ENCODE measurements around the gene TCF7L2.

Gene TCF7L2

DNA sequence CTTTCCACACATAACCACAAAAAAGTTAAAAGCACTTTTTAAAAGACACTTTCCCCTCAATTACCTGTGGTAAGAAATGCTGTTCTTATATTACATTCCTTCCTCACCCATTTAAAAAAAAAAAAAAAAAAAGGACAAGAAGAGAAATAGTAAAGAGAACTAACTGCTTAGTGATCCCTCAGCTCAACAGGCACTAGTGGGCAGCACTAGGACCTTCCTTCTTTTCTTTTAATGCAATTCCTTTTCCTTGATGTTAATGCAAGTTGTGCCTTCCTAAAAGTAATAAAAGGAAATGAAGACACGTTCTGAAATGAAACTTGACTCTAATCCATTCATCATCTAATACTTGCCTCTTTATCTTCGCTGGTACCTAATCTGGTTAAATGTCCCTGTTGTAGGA, 189.7 kb downstream of the TCF7L2 start:
- no peaks in the 10 kb centered on the region for H3K27me3 ChIP-seq (ENCODE audit: insufficient read depth, low read length)
- H4K91ac ChIP-seq (ENCODE audit: low read depth, low read length): no peak overlapping the region
- H3K9me3 ChIP-seq (ENCODE audit: insufficient read depth, low read depth, low read length): no peaks in the 10 kb centered on the region
- peaks cover 15 to 20% of the 10 kb centered on the region in 2 experiments for H3K36me3 ChIP-seq (ENCODE audit: control insufficient read depth in 1 of 2, insufficient read depth in 2 of 2, low read length in 2 of 2)
- H3K27ac ChIP-seq (ENCODE audit: low read depth, low read length): no peak overlapping the region
- H2AK5ac ChIP-seq (ENCODE audit: low read length): no peak overlapping the region
- H3K4me3 ChIP-seq (ENCODE audit: low read depth, low read length): no peak overlapping the region
- H3K79me1 ChIP-seq (ENCODE audit: low read length): no peaks in the 10 kb centered on the region
- no peak overlapping the region for H3K14ac ChIP-seq (ENCODE audit: low read length)
- H2AFZ ChIP-seq (ENCODE audit: insufficient read depth, low read length, poor library complexity): no peak overlapping the region
- no peak overlapping the region for H3K9ac ChIP-seq (ENCODE audit: low read length)
- peaks cover 16 to 21% of the 10 kb centered on the region in 2 experiments for H3K4me1 ChIP-seq (ENCODE audit: control insufficient read depth in 1 of 2, insufficient read depth in 2 of 2, low read length in 2 of 2)
- DNase-seq: no peak
- H3K4ac ChIP-seq (ENCODE audit: low read depth, low read length): no peak overlapping the region
- no peaks in the 10 kb centered on the region for H3K79me2 ChIP-seq (ENCODE audit: control insufficient read depth, insufficient read depth, low read length, poor library complexity)
- H3K18ac ChIP-seq (ENCODE audit: low read length): no peak overlapping the region
- H2BK120ac ChIP-seq (ENCODE audit: insufficient read depth, low read length, poor library complexity): no peak overlapping the region
- no peak overlapping the region for H4K8ac ChIP-seq (ENCODE audit: low read depth, low read length)
- no peak overlapping the region for H4K12ac ChIP-seq (ENCODE audit: low read depth, low read length)
- no peak overlapping the region for H3K4me2 ChIP-seq (ENCODE audit: low read length)
- H2BK12ac ChIP-seq (ENCODE audit: low read length): no peak overlapping the region
- WGBS (ENCODE audit: extremely low coverage, insufficient coverage, insufficient read length): no CpG with 5 or more reads among the region's 2 CpGs
- H2BK5ac ChIP-seq (ENCODE audit: low read depth, low read length, poor library complexity): no peak overlapping the region
- no peak overlapping the region for H3K23ac ChIP-seq (ENCODE audit: low read length)

DNA sequence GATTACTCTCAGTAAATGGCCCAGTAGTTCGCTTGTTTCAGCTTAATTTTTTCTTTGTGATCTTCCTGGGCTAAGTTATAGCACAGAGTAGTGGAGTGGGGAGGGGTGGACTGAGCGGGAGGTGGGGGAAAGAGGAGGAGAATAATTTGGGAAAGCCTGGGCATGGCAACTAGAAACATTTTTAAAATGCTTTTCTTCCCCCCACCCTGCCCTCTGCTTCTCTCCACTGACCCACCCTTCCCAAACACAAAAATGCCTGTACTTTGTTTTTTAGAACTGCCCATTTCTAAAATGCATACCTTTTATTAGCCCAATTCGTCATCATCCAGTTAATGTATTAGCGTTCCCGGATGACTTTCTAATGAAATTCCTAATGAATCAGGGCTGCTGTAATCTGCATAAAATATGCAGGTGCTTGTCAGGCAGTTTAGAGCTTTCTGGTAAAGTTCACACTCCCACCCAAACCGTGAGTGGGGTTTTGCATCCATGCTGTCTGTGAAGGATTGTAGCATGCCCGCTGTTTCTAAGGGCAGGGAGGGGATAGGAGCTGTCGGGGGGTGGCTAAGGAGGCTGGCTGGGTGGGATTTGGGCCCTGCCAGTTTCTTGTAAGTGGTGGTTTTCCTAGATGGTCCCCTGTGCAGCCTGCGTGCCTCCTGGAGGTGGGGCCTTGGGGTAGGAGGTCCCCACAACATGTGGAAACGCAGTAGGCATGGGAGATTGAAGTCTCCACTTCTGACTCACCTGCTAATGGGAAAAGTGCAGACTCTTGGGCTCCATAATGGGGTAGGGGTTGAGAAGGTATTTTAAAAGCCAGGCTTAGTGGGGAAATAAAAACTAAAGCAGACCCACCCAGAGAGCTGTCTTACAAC, 190.3 kb downstream of the TCF7L2 start:
- no peak overlapping the region for H3K27ac ChIP-seq (ENCODE audit: low read depth, low read length)
- no peak overlapping the region for H3K23ac ChIP-seq (ENCODE audit: low read length)
- H3K4ac ChIP-seq (ENCODE audit: low read depth, low read length): no peak overlapping the region
- H3K9ac ChIP-seq (ENCODE audit: low read length): no peak overlapping the region
- no peak overlapping the region for H2BK120ac ChIP-seq (ENCODE audit: insufficient read depth, low read length, poor library complexity)
- H3K18ac ChIP-seq (ENCODE audit: low read length): no peak overlapping the region
- DNase-seq: no peak
- no peaks in the 10 kb centered on the region for H3K79me2 ChIP-seq (ENCODE audit: control insufficient read depth, insufficient read depth, low read length, poor library complexity)
- H3K36me3 ChIP-seq (ENCODE audit: control insufficient read depth in 1 of 2, insufficient read depth in 2 of 2, low read length in 2 of 2): peaks cover 15 to 20% of the 10 kb centered on the region in 2 experiments
- H4K91ac ChIP-seq (ENCODE audit: low read depth, low read length): no peak overlapping the region
- no peak overlapping the region for H3K4me2 ChIP-seq (ENCODE audit: low read length)
- H3K27me3 ChIP-seq (ENCODE audit: insufficient read depth, low read length): no peaks in the 10 kb centered on the region
- no peaks in the 10 kb centered on the region for H3K9me3 ChIP-seq (ENCODE audit: insufficient read depth, low read depth, low read length)
- no CpG with 5 or more reads among the region's 10 CpGs for WGBS (ENCODE audit: extremely low coverage, insufficient coverage, insufficient read length)
- H2BK12ac ChIP-seq (ENCODE audit: low read length): no peak overlapping the region
- no peaks in the 10 kb centered on the region for H3K79me1 ChIP-seq (ENCODE audit: low read length)
- no peak overlapping the region for H4K8ac ChIP-seq (ENCODE audit: low read depth, low read length)
- H3K14ac ChIP-seq (ENCODE audit: low read length): no peak overlapping the region
- peaks cover 16 to 21% of the 10 kb centered on the region in 2 experiments for H3K4me1 ChIP-seq (ENCODE audit: control insufficient read depth in 1 of 2, insufficient read depth in 2 of 2, low read length in 2 of 2)
- H3K4me3 ChIP-seq (ENCODE audit: low read depth, low read length): no peak overlapping the region
- H2AK5ac ChIP-seq (ENCODE audit: low read length): no peak overlapping the region
- H2BK5ac ChIP-seq (ENCODE audit: low read depth, low read length, poor library complexity): no peak overlapping the region
- no peak overlapping the region for H4K12ac ChIP-seq (ENCODE audit: low read depth, low read length)
- H2AFZ ChIP-seq (ENCODE audit: insufficient read depth, low read length, poor library complexity): no peak overlapping the region

DNA sequence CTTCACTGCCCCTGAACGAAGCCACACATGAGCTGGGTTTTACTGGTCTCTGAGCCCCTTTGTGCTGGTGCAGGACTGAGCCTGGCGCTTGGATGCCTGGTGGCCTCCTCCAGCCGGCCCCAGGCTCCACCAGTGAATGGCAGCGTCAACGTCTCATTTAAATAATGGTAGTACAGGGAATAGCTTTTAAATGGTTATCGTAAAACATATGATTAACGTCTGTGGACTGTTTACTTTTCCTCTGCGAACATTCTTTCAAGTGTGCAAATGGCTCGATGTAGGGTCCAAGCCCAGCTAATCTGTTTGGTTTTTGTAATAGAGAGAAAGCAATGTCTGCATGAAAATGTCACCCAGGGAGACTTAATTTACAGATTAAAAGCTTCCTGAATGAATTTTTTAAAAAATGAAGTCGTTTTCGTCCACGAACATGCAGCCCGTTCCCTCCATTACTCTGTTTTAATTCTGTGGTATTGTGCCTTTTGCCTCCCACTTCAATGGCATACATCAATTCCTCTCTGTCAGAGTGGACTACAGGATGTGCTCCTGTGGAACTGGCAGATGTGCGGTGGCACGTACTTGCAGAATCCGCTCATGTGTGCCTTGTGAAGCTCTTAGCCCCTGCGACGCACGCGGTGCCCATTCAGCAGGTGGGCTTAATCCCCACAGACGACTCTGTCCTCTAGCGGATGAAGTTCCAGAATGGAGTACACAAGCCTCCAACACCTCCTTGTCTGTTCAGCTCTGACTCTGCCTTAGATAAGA, 192.7 kb downstream of the TCF7L2 start:
- Histone ChIP-seq H3K79me1 (ENCODE audit: low read length) (no peaks in the 10 kb centered on the region), H3K14ac (ENCODE audit: low read length) (no peak overlapping the region), H4K8ac (ENCODE audit: low read depth, low read length) (no peak overlapping the region), H3K9ac (ENCODE audit: low read length) (no peak overlapping the region), H3K18ac (ENCODE audit: low read length) (no peak overlapping the region), H3K4me3 (ENCODE audit: low read depth, low read length) (no peak overlapping the region), H2BK12ac (ENCODE audit: low read length) (no peak overlapping the region), H2BK120ac (ENCODE audit: insufficient read depth, low read length, poor library complexity) (no peak overlapping the region), H3K27ac (ENCODE audit: low read depth, low read length) (no peak overlapping the region), H3K9me3 (ENCODE audit: insufficient read depth, low read depth, low read length) (no peaks in the 10 kb centered on the region), H2BK5ac (ENCODE audit: low read depth, low read length, poor library complexity) (no peak overlapping the region), H3K4ac (ENCODE audit: low read depth, low read length) (no peak overlapping the region), H2AK5ac (ENCODE audit: low read length) (no peak overlapping the region), H3K4me2 (ENCODE audit: low read length) (no peak overlapping the region), H3K27me3 (ENCODE audit: insufficient read depth, low read length) (no peaks in the 10 kb centered on the region), H3K79me2 (ENCODE audit: control insufficient read depth, insufficient read depth, low read length, poor library complexity) (no peaks in the 10 kb centered on the region), H2AFZ (ENCODE audit: insufficient read depth, low read length, poor library complexity) (no peak overlapping the region), H3K36me3 (ENCODE audit: control insufficient read depth in 1 of 2, insufficient read depth in 2 of 2, low read length in 2 of 2) (peaks cover 20 to 33% of the 10 kb centered on the region in 2 experiments), H4K12ac (ENCODE audit: low read depth, low read length) (no peak overlapping the region), H3K4me1 (ENCODE audit: control insufficient read depth in 1 of 2, insufficient read depth in 2 of 2, low read length in 2 of 2) (peaks cover 16 to 19% of the 10 kb centered on the region in 2 experiments), H3K23ac (ENCODE audit: low read length) (no peak overlapping the region), H4K91ac (ENCODE audit: low read depth, low read length) (no peak overlapping the region)
- no peak for DNase-seq
- no CpG with 5 or more reads among the region's 22 CpGs for WGBS (ENCODE audit: extremely low coverage, insufficient coverage, insufficient read length)

DNA sequence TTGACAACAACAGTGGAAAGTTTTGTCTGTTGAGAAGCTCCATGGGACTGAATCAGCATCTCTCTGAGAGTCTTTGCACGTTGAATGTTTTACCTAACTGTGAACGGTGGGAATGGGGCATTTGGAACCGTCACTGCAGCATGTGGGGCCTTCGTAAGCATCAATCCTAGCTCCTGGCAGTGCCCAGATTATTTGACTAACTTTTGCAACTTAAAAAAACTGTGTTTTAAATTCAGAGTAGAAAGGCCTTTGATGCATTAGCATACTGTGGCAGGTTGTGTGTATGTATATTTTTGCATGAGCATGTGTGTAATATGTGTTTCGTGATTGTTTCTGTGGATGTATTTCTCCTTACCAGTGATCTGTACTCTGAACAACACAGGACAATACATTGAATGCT, 194.5 kb downstream of the TCF7L2 start:
- Histone ChIP-seq H3K4ac (ENCODE audit: low read depth, low read length) (no peak overlapping the region), H3K79me1 (ENCODE audit: low read length) (no peaks in the 10 kb centered on the region), H2BK5ac (ENCODE audit: low read depth, low read length, poor library complexity) (no peak overlapping the region), H2AFZ (ENCODE audit: insufficient read depth, low read length, poor library complexity) (no peak overlapping the region), H4K8ac (ENCODE audit: low read depth, low read length) (no peak overlapping the region), H2BK12ac (ENCODE audit: low read length) (no peak overlapping the region), H4K91ac (ENCODE audit: low read depth, low read length) (no peak overlapping the region), H3K27me3 (ENCODE audit: insufficient read depth, low read length) (no peaks in the 10 kb centered on the region), H3K36me3 (ENCODE audit: control insufficient read depth in 1 of 2, insufficient read depth in 2 of 2, low read length in 2 of 2) (peaks cover 23 to 44% of the 10 kb centered on the region in 2 experiments), H4K12ac (ENCODE audit: low read depth, low read length) (no peak overlapping the region), H3K4me1 (ENCODE audit: control insufficient read depth in 1 of 2, insufficient read depth in 2 of 2, low read length in 2 of 2) (peaks cover 7 to 8% of the 10 kb centered on the region in 2 experiments), H2BK120ac (ENCODE audit: insufficient read depth, low read length, poor library complexity) (no peak overlapping the region), H3K14ac (ENCODE audit: low read length) (no peak overlapping the region), H2AK5ac (ENCODE audit: low read length) (no peak overlapping the region), H3K4me3 (ENCODE audit: low read depth, low read length) (no peak overlapping the region), H3K23ac (ENCODE audit: low read length) (no peak overlapping the region), H3K79me2 (ENCODE audit: control insufficient read depth, insufficient read depth, low read length, poor library complexity) (no peaks in the 10 kb centered on the region), H3K9me3 (ENCODE audit: insufficient read depth, low read depth, low read length) (no peaks in the 10 kb centered on the region), H3K9ac (ENCODE audit: low read length) (no peak overlapping the region), H3K27ac (ENCODE audit: low read depth, low read length) (no peak overlapping the region), H3K18ac (ENCODE audit: low read length) (no peak overlapping the region), H3K4me2 (ENCODE audit: low read length) (no peak overlapping the region)
- no peak for DNase-seq
- no CpG with 5 or more reads among the region's 5 CpGs for WGBS (ENCODE audit: extremely low coverage, insufficient coverage, insufficient read length)
